Left ventricle myocardium inferior (tissue), 1 donor: ENCODE measurements around the gene CRAT. TPM values are rescaled to one million over a fixed set of nuclear protein-coding genes. Genes with fewer than 3 reads are reported as not detected.

ENCODE experiments used
- DNase-seq: peaks from one replicate; pipeline ENCODE4 v3.0.0-alpha.2; 2020
- H3K27ac ChIP-seq: fragments of 200-600 bp; replicated peaks from 2 replicates; pipeline ENCODE4 v1.8.0; 2021
- H3K27me3 ChIP-seq: fragments of 200-600 bp; 2 replicates; pipeline ENCODE4 v1.8.0; 2021; ENCODE audit warnings: low read depth
- H3K36me3 ChIP-seq: fragments of 200-600 bp; 2 replicates; pipeline ENCODE4 v1.8.0; 2021
- H3K4me1 ChIP-seq: fragments of 200-600 bp; 2 replicates; pipeline ENCODE4 v1.8.0; 2021
- H3K4me3 ChIP-seq: fragments of 200-600 bp; 2 replicates; pipeline ENCODE4 v1.8.0; 2021; ENCODE audit warnings: mild to moderate bottlenecking, moderate library complexity
- H3K9me3 ChIP-seq: fragments of 200-600 bp; replicated peaks from 2 replicates; pipeline ENCODE4 v1.8.0; 2021
- CTCF ChIP-seq: fragments of 200-600 bp; IDR thresholded peaks from 2 replicates; pipeline ENCODE4 v1.8.0; 2021; ENCODE audit warnings: antibody characterized with exemption, mild to moderate bottlenecking, borderline replicate concordance
- intact Hi-C: fragments of 100-400 bp; cut with micrococcal nuclease; formaldehyde crosslinking; loops from one replicate; pipeline ENCODE4 v1.11.0; 2022
- total RNA-seq: library from RNA; stranded (reverse); fragmentation: NEBNext Ultra II Directional; extraction: Animal tissue kit (Norgen Biotek cat#: 25700); gene quantifications from one replicate; pipeline ENCODE4 v1.2.1, GENCODE V29; 2021
- donor health status: DM: no; HTN: yes; CAD: no; lungs with severe emphysema.

CRAT gene
- total RNA-seq, 1 donor from 2014 or later: 85.3 TPM

GRCh38 chr9:129073404-129073803 is 37.2 kb downstream of the CRAT start:
- Histone ChIP-seq H3K27me3 (no peaks in the 10 kb centered on the region), H3K36me3 (peaks cover 23% of the 10 kb centered on the region), H3K9me3 (no peaks in the 10 kb centered on the region), H3K27ac (no peak overlapping the region), H3K4me1 (peaks cover 18% of the 10 kb centered on the region), H3K4me3 (no peak overlapping the region)
- intact Hi-C loops: no loop called here
- DNase-seq: no peak
- TF ChIP-seq CTCF: no peak

DNA sequence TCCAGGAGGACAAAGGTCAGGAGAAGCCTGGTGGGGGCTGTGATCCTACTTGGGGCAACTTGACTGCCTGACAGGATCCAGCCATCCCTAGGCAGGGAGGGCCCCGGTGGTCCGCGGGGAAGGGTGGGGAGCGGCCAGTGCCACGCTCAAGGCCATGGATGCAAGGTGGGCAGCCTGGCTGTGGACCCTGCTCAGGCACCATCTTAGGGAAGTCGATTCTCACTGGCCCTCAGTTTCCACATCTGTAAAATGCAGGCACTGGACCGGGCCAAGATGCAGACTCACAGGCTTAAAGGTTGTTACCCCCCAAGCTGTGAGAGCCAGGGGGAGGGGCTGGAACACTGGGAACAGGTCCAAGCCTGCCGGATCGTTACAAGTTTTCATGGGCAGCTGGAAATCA is 38.4 kb downstream of the CRAT start:
- no peaks in the 10 kb centered on the region for H3K9me3 ChIP-seq
- intact Hi-C loops: no loop called here
- peaks cover 22% of the 10 kb centered on the region for H3K4me1 ChIP-seq
- DNase-seq: no peak
- no peak for TF ChIP-seq CTCF
- no peak overlapping the region for H3K27ac ChIP-seq
- H3K36me3 ChIP-seq: peaks cover 35% of the 10 kb centered on the region
- no peak overlapping the region for H3K4me3 ChIP-seq
- no peaks in the 10 kb centered on the region for H3K27me3 ChIP-seq

GRCh38 chr9:129071526-129072126 is 39.0 kb downstream of the CRAT start:
- DNase-seq: no peak
- intact Hi-C loops: no loop called here
- Histone ChIP-seq H3K4me3 (no peak overlapping the region), H3K4me1 (peaks cover 22% of the 10 kb centered on the region), H3K27ac (no peak overlapping the region), H3K27me3 (no peaks in the 10 kb centered on the region), H3K9me3 (no peaks in the 10 kb centered on the region), H3K36me3 (peaks cover 37% of the 10 kb centered on the region)
- TF ChIP-seq CTCF: no peak

GRCh38 chr9:129070696-129071525 is 39.7 kb downstream of the CRAT start:
- peak overlapping the region; percentile 92 for H3K27ac ChIP-seq

More at GRCh38 chr9:129070696-129071525, 39.7 kb downstream of the CRAT start:
- H3K4me3 ChIP-seq: no peak overlapping the region
- H3K9me3 ChIP-seq: no peaks in the 10 kb centered on the region
- DNase-seq: no peak
- peaks cover 41% of the 10 kb centered on the region for H3K36me3 ChIP-seq
- no peak for TF ChIP-seq CTCF
- intact Hi-C loops: no loop called here
- peaks cover 22% of the 10 kb centered on the region for H3K4me1 ChIP-seq
- H3K27me3 ChIP-seq: no peaks in the 10 kb centered on the region
